ENCODE data around the gene MFNG. TPM values are rescaled to one million over a fixed set of nuclear protein-coding genes. Genes with fewer than 3 reads are reported as not detected.

Gene MFNG
- total RNA-seq, 2 donors from 2014 or later: 4.4 to 7.3 TPM

DNA sequence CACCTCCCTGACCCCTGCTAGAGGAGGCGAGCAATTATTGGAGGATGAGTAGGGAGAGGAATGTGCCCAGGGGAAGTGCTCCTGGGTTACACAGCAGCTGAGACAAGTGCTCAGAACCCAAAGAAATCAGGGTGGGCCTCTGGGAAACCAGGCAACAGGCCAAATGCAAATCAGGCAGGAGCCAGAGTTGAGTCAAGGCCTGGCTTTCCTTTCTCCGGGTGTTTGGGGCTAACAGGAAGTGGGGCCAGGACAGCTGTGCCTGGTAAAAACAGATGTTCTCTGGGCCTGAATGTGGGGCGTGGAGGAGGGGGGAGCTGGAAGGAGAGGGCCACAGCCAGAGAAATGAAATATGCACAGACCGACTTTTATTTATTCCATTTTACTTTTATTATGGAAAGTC is 22.0 kb downstream of the MFNG start:
- no peaks in the 10 kb centered on the region for H3K27me3 ChIP-seq (replicated peaks; ENCODE audit: insufficient read depth)
- no peaks in the 10 kb centered on the region for H3K36me3 ChIP-seq
- WGBS: 42% methylated on average over 4 of the region's 4 CpGs
- no peak overlapping the region for H3K4me3 ChIP-seq
- TF ChIP-seq, protein P1, sequence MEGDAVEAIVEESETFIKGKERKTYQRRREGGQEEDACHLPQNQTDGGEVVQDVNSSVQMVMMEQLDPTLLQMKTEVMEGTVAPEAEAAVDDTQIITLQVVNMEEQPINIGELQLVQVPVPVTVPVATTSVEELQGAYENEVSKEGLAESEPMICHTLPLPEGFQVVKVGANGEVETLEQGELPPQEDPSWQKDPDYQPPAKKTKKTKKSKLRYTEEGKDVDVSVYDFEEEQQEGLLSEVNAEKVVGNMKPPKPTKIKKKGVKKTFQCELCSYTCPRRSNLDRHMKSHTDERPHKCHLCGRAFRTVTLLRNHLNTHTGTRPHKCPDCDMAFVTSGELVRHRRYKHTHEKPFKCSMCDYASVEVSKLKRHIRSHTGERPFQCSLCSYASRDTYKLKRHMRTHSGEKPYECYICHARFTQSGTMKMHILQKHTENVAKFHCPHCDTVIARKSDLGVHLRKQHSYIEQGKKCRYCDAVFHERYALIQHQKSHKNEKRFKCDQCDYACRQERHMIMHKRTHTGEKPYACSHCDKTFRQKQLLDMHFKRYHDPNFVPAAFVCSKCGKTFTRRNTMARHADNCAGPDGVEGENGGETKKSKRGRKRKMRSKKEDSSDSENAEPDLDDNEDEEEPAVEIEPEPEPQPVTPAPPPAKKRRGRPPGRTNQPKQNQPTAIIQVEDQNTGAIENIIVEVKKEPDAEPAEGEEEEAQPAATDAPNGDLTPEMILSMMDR (IDR thresholded peaks at IDR 0.05): no peak
- no peak for DNase-seq (ENCODE audit: low spot score)
- H3K4me1 ChIP-seq (replicated peaks): no peaks in the 10 kb centered on the region
- intact Hi-C loops (cut with DNase I): no loop called here
- H3K27ac ChIP-seq: no peak overlapping the region
- no peaks in the 10 kb centered on the region for H3K9me3 ChIP-seq

DNA sequence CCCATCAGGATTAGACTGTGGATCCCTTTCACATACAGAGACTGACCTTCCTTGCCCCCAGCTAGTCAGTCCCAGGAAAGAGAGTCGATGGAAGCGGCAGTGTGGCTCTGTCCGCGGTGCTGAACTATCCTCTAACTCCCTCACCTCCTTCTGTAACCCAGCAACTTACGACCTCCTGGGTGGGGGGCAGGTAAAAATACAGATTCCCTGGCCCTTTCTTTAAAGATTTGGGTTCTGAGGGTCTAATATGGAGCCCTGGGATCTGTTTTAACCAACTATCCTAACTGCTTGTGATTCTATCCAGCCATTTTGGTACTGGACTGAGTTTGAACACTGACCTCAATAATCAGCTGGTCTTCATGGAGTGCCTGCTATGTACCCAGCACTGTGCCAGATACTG is 23.2 kb downstream of the MFNG start:
- WGBS: 1% methylated on average over 5 of the region's 5 CpGs
- Histone ChIP-seq H3K4me3 (no peak overlapping the region), H3K9me3 (no peaks in the 10 kb centered on the region), H3K27me3 (replicated peaks; ENCODE audit: insufficient read depth) (no peaks in the 10 kb centered on the region), H3K27ac (no peak overlapping the region), H3K36me3 (no peaks in the 10 kb centered on the region), H3K4me1 (replicated peaks) (no peaks in the 10 kb centered on the region)
- intact Hi-C loops (cut with DNase I): no loop called here
- no peak for TF ChIP-seq POLR2A (IDR thresholded peaks at IDR 0.05)
- TF ChIP-seq POLR2AphosphoS5 (IDR thresholded peaks at IDR 0.05): no peak
- TF ChIP-seq, protein P1 (IDR thresholded peaks at IDR 0.05): no peak
- DNase-seq (ENCODE audit: low spot score): no peak

DNA sequence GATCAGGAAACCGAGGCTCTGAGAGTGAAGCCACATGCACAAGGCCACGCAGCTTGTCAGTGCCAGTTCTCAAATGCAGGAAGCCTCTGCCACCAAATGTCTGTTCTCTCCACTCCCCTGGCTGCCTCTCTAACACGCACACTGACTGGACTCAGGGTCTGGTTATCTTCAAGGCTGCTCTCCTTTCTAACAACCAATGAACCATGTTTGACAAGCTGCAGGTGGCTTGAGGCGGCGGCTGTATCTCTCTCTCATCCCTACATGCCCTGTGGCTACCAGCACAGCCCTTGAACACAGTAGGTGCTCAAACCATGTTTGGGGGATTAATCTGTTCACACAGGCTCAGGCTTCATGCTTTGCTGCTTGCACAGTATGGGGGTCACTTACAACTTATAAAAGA is 23.7 kb downstream of the MFNG start:
- H3K36me3 ChIP-seq: no peaks in the 10 kb centered on the region
- intact Hi-C loops (cut with DNase I): no loop called here
- no peak overlapping the region for H3K4me3 ChIP-seq
- no peaks in the 10 kb centered on the region for H3K9me3 ChIP-seq
- no peaks in the 10 kb centered on the region for H3K4me1 ChIP-seq (replicated peaks)
- WGBS: 60% methylated on average over 5 of the region's 5 CpGs
- TF ChIP-seq POLR2AphosphoS5 (IDR thresholded peaks at IDR 0.05) (no peak), POLR2A (IDR thresholded peaks at IDR 0.05) (no peak)
- TF ChIP-seq, protein P1 (IDR thresholded peaks at IDR 0.05): no peak
- no peak overlapping the region for H3K27ac ChIP-seq
- no peaks in the 10 kb centered on the region for H3K27me3 ChIP-seq (replicated peaks; ENCODE audit: insufficient read depth)
- DNase-seq (ENCODE audit: low spot score): no peak

GRCh38 chr22:37461961-37462360 is 24.2 kb downstream of the MFNG start:
- H3K27ac ChIP-seq: no peak overlapping the region
- TF ChIP-seq, protein P1 (IDR thresholded peaks at IDR 0.05): no peak
- no peak for TF ChIP-seq POLR2AphosphoS5 (IDR thresholded peaks at IDR 0.05)
- TF ChIP-seq POLR2A (IDR thresholded peaks at IDR 0.05): no peak
- no peak for DNase-seq (ENCODE audit: low spot score)
- intact Hi-C loops (cut with DNase I): no loop called here
- H3K9me3 ChIP-seq: no peaks in the 10 kb centered on the region
- H3K4me1 ChIP-seq (replicated peaks): no peaks in the 10 kb centered on the region
- WGBS: 42% methylated on average over 6 of the region's 6 CpGs
- H3K27me3 ChIP-seq (replicated peaks; ENCODE audit: insufficient read depth): no peaks in the 10 kb centered on the region
- no peak overlapping the region for H3K4me3 ChIP-seq
- H3K36me3 ChIP-seq: no peaks in the 10 kb centered on the region

DNA sequence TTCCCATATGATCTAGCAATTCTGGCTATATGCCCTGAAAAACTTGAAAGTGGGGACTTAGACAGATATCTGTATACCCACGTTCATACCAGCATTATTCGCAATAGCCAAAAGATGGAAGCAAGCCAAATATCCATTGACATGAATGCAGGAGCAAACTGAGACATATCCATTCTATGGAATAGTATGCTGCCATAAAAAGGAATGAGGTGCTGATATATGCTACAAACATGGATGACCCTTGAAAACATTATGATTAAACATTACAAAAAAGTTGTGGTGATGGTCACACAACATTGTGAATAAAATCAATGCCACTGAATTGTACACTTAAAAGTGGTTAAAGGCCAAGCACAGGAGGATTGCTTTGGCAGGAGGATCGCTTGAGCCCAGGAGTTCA is 25.5 kb downstream of the MFNG start:
- Histone ChIP-seq H3K27me3 (replicated peaks; ENCODE audit: insufficient read depth) (no peaks in the 10 kb centered on the region), H3K36me3 (no peaks in the 10 kb centered on the region), H3K4me1 (replicated peaks) (no peaks in the 10 kb centered on the region), H3K9me3 (no peaks in the 10 kb centered on the region), H3K27ac (no peak overlapping the region), H3K4me3 (no peak overlapping the region)
- TF ChIP-seq POLR2AphosphoS5 (IDR thresholded peaks at IDR 0.05) (no peak), POLR2A (IDR thresholded peaks at IDR 0.05) (no peak)
- TF ChIP-seq, protein P1 (IDR thresholded peaks at IDR 0.05): no peak
- 75% methylated on average over 3 of the region's 3 CpGs for WGBS
- DNase-seq (ENCODE audit: low spot score): no peak
- intact Hi-C loops (cut with DNase I): no loop called here

Data from prostate gland (tissue), 2 donors.